Subcutaneous adipose tissue (tissue), 4 donors: ENCODE results near the gene REV1. TPM values are rescaled to one million over a fixed set of nuclear protein-coding genes. Genes with fewer than 3 reads are reported as not detected.

Source experiments
- total RNA-seq, 4 donors: library from RNA; depleted of rRNA; stranded (reverse); fragments of >200 nt; gene quantifications; one replicate each; pipeline ENCODE4 v1.1.0, GENCODE V29; 2016
- TF ChIP-seq, protein P1 (sequence below): fragments of 450-650 bp; IDR thresholded peaks from one replicate; pipeline ENCODE4 v1.5.1; 2016; ENCODE audit warnings: low read depth, mild to moderate bottlenecking, control low read depth, antibody characterized with exemption, moderate library complexity

The REV1 gene
- total RNA-seq, 4 donors from 2014 or later = 39.4 to 65.9 (median 52.8) TPM

- TF ChIP-seq, protein P1, sequence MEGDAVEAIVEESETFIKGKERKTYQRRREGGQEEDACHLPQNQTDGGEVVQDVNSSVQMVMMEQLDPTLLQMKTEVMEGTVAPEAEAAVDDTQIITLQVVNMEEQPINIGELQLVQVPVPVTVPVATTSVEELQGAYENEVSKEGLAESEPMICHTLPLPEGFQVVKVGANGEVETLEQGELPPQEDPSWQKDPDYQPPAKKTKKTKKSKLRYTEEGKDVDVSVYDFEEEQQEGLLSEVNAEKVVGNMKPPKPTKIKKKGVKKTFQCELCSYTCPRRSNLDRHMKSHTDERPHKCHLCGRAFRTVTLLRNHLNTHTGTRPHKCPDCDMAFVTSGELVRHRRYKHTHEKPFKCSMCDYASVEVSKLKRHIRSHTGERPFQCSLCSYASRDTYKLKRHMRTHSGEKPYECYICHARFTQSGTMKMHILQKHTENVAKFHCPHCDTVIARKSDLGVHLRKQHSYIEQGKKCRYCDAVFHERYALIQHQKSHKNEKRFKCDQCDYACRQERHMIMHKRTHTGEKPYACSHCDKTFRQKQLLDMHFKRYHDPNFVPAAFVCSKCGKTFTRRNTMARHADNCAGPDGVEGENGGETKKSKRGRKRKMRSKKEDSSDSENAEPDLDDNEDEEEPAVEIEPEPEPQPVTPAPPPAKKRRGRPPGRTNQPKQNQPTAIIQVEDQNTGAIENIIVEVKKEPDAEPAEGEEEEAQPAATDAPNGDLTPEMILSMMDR = no peak
These were observed 31.3 kb downstream of the REV1 start for GRCh38 chr2:99458529-99458928.

DNA sequence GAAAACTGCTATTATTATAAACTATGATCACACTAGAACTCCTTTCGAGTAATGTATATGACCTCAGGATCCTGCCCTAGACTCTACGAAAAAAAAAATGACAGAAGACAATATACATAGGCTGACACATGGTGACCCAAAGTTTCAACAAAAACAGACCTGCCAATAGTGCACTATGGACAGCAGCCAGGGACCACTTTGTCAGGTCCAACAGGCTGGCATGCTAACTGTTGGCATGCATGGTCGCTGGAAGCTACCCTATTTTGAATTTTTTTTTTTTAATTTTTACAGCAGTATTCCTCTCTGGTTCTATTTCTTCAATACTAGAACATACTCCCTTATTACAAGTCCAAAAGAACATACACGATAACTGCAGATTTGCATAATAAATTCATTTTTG lies 38.1 kb downstream of the REV1 start:
- TF ChIP-seq, protein P1 = no peak

DNA sequence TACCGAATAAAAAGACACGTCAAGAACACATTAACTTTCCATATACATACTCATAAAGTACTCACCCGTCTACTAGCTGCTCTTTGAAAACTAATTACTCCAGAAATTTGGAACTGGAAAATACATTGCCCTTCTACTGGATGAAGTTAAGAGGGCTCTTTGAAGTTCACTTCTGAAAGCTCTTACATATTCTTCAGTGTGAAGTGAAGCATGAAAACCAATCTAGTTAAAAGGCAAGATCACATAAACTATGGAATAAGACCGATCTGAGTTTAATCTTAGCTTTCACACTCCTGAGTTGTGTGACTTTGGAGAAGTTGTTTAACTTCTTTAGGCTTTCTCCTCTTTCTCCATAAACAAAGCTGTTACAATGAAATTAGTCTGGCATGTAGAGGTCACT lies 38.5 kb downstream of the REV1 start:
- TF ChIP-seq, protein P1 = no peak

DNA sequence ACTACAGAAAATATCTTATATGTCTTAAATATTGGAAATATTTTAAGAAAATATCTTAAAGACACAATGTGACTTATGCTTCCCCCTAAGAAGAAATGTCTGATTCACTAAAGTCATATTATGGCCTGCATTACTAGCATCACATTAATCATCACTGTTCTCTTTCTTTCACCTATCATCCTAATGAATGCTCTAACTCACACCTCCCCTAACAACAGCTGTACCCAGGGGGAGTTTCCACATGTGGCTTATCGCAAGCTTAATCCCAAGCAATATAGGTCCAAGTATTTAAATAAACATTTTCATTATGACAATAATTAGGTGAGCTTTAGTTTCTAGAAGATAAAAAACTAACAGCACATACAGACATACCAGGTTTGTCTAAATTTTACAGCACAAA lies 39.6 kb downstream of the REV1 start:
- TF ChIP-seq, protein P1 = no peak

- TF ChIP-seq, protein P1 = no peak
These were observed 41.3 kb downstream of the REV1 start for GRCh38 chr2:99448556-99448955.

GRCh38 chr2:99445065-99445464 lies 44.8 kb downstream of the REV1 start:
- TF ChIP-seq, protein P1 = no peak

DNA sequence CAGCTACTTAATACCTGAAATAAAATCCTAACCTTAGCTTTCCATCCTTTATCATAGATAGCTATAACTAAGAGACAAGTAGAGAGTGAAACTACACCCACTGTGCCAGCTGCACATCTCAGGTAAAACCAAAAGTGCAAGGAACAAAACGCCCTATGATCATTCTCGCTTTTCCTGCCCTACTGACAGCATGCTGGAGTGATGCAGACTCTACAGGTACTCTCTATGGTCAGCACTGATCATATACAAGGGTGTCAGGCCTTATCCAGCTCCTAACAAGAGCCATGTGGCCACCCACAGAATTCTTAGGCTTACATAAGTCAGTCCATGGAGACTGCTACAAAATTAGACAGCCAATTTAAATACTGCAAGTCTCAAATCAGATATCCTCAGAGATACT lies 45.6 kb downstream of the REV1 start:
- TF ChIP-seq, protein P1 = no peak
